HG03457 (cell line): ENCODE measurements around the gene TMEM190.
"Not testable (repeated sequence)": the region's sequence is repeated elsewhere in the genome, so short reads cannot be mapped to it uniquely, and the experiment has no call there.

Experiments
- ATAC-seq: cut with Tn5 transposase; IDR thresholded peaks from one replicate; pipeline ENCODE4 v1.9.1; 2021; ENCODE audit warnings: moderate number of reproducible peaks; ENCODE audit not compliant: unreplicated experiment

TMEM190 gene

GRCh38 chr19:55389386-55390317 is 13.0 kb downstream of the TMEM190 start:
- ATAC-seq, result no peak

- ATAC-seq, result no peak
Observed at GRCh38 chr19:55390461-55390880, 13.8 kb downstream of the TMEM190 start.

GRCh38 chr19:55391191-55391670 is 14.6 kb downstream of the TMEM190 start:
- no peak for ATAC-seq

GRCh38 chr19:55391702-55392615 is 15.3 kb downstream of the TMEM190 start:
- no peak for ATAC-seq

- no peak for ATAC-seq
Observed at GRCh38 chr19:55392820-55393761, 16.5 kb downstream of the TMEM190 start.

GRCh38 chr19:55398200-55398925 is 21.7 kb downstream of the TMEM190 start:
- no peak for ATAC-seq

- ATAC-seq, result no peak
Observed at GRCh38 chr19:55400281-55401087, 23.9 kb downstream of the TMEM190 start.

GRCh38 chr19:55401390-55401789 is 24.8 kb downstream of the TMEM190 start:
- not testable (repeated sequence) for ATAC-seq

- ATAC-seq, result no peak
Observed at GRCh38 chr19:55402509-55402908, 25.9 kb downstream of the TMEM190 start.

- ATAC-seq, result no peak
Observed at GRCh38 chr19:55405638-55406037, 29.0 kb downstream of the TMEM190 start.

GRCh38 chr19:55406091-55406825 is 29.6 kb downstream of the TMEM190 start:
- ATAC-seq, result no peak

GRCh38 chr19:55406826-55407549 is 30.4 kb downstream of the TMEM190 start:
- no peak for ATAC-seq

- peak; percentile 18 for ATAC-seq
Observed at GRCh38 chr19:55407550-55407799, 30.8 kb downstream of the TMEM190 start, which contains the start of gene UBE2S. Gene UBE2S, minus strand, starts transcription at chr19:55407788. Its CDS starts 199 bp downstream, at chr19:55407589.

- peak; percentile 76 for ATAC-seq
Observed at GRCh38 chr19:55407800-55408532, 31.3 kb downstream of the TMEM190 start.

GRCh38 chr19:55408533-55408872 is 31.9 kb downstream of the TMEM190 start:
- no peak for ATAC-seq

- ATAC-seq, result not testable (repeated sequence)
Observed at GRCh38 chr19:55409179-55409578, 32.6 kb downstream of the TMEM190 start.

GRCh38 chr19:55410168-55410567 is 33.5 kb downstream of the TMEM190 start:
- no peak for ATAC-seq
